ENCODE measurements around the gene MARK4.

Gene MARK4

GRCh38 chr19:45250832-45251451 lies at the start of gene MARK4:
Gene MARK4, plus strand, starts transcription at chr19:45251271. Its CDS starts 318 bp downstream, at chr19:45251589.
- H3K4me3 ChIP-seq = peak within 1 kb of the TSS; percentile 68
- H3K27me3 ChIP-seq (ENCODE audit: low read depth) = no peaks in the 10 kb centered on the region
- no peaks in the 10 kb centered on the region for H3K36me3 ChIP-seq (replicated peaks)
- in situ Hi-C loops (cut with MboI; ENCODE audit: low sequenced_read_pairs) = no loop called here
- no peaks in the 10 kb centered on the region for H3K9me3 ChIP-seq
- DNase-seq (ENCODE audit: low spot score in 2 of 2) = peak; percentile 45 to 72
- peaks cover 5% of the 10 kb centered on the region for H3K4me1 ChIP-seq

GRCh38 chr19:45202637-45203036 lies 48.4 kb upstream of the MARK4 start:
- H3K9me3 ChIP-seq = no peaks in the 10 kb centered on the region
- H3K27me3 ChIP-seq (ENCODE audit: low read depth) = no peaks in the 10 kb centered on the region
- in situ Hi-C loops (cut with MboI; ENCODE audit: low sequenced_read_pairs) = no loop called here
- H3K4me1 ChIP-seq = no peaks in the 10 kb centered on the region
- H3K36me3 ChIP-seq (replicated peaks) = no peaks in the 10 kb centered on the region
- no peak overlapping the region for H3K4me3 ChIP-seq
- DNase-seq (ENCODE audit: low spot score in 2 of 2) = no peak

- H3K4me1 ChIP-seq = no peaks in the 10 kb centered on the region; the same call in 1 of the 2 replicates
- DNase-seq (ENCODE audit: low spot score in 2 of 2) = no peak
- H3K9me3 ChIP-seq = no peaks in the 10 kb centered on the region
- in situ Hi-C loops (cut with MboI; ENCODE audit: low sequenced_read_pairs) = no loop called here
- H3K4me3 ChIP-seq = no peak overlapping the region
- H3K27me3 ChIP-seq (ENCODE audit: low read depth) = no peaks in the 10 kb centered on the region
- H3K36me3 ChIP-seq (replicated peaks) = no peaks in the 10 kb centered on the region
Observed at GRCh38 chr19:45205810-45206209, 45.3 kb upstream of the MARK4 start.

GRCh38 chr19:45206328-45206727 lies 44.7 kb upstream of the MARK4 start:
- no peaks in the 10 kb centered on the region for H3K9me3 ChIP-seq
- H3K4me3 ChIP-seq = no peak overlapping the region
- no peaks in the 10 kb centered on the region for H3K27me3 ChIP-seq (ENCODE audit: low read depth)
- DNase-seq (ENCODE audit: low spot score in 2 of 2) = no peak
- H3K4me1 ChIP-seq = no peaks in the 10 kb centered on the region; the same call in 1 of the 2 replicates
- in situ Hi-C loops (cut with MboI; ENCODE audit: low sequenced_read_pairs) = no loop called here
- no peaks in the 10 kb centered on the region for H3K36me3 ChIP-seq (replicated peaks)

GRCh38 chr19:45211751-45212381 lies 39.2 kb upstream of the MARK4 start:
- no peaks in the 10 kb centered on the region for H3K27me3 ChIP-seq (ENCODE audit: low read depth)
- in situ Hi-C loops (cut with MboI; ENCODE audit: low sequenced_read_pairs) = no loop called here
- H3K4me3 ChIP-seq = no peak overlapping the region
- no peaks in the 10 kb centered on the region for H3K9me3 ChIP-seq
- no peaks in the 10 kb centered on the region for H3K36me3 ChIP-seq (replicated peaks)
- peaks cover 10% of the 10 kb centered on the region for H3K4me1 ChIP-seq
- no peak for DNase-seq (ENCODE audit: low spot score in 2 of 2)

- no peak for DNase-seq (ENCODE audit: low spot score in 2 of 2)
- in situ Hi-C loops (cut with MboI; ENCODE audit: low sequenced_read_pairs) = no loop called here
- H3K4me1 ChIP-seq = peaks cover 14% of the 10 kb centered on the region
- no peaks in the 10 kb centered on the region for H3K9me3 ChIP-seq
- H3K36me3 ChIP-seq (replicated peaks) = no peaks in the 10 kb centered on the region
- H3K4me3 ChIP-seq = no peak overlapping the region
- no peaks in the 10 kb centered on the region for H3K27me3 ChIP-seq (ENCODE audit: low read depth)
Observed at GRCh38 chr19:45213031-45213430, 38.0 kb upstream of the MARK4 start.

GRCh38 chr19:45215391-45216191 lies 35.5 kb upstream of the MARK4 start:
- H3K27me3 ChIP-seq (ENCODE audit: low read depth) = no peaks in the 10 kb centered on the region
- no peak for DNase-seq (ENCODE audit: low spot score in 2 of 2)
- in situ Hi-C loops (cut with MboI; ENCODE audit: low sequenced_read_pairs) = no loop called here
- no peak overlapping the region for H3K4me3 ChIP-seq
- H3K36me3 ChIP-seq (replicated peaks) = no peaks in the 10 kb centered on the region
- peaks cover 14% of the 10 kb centered on the region for H3K4me1 ChIP-seq
- no peaks in the 10 kb centered on the region for H3K9me3 ChIP-seq

GRCh38 chr19:45216667-45217066 lies 34.4 kb upstream of the MARK4 start:
- no peak overlapping the region for H3K4me3 ChIP-seq
- DNase-seq (ENCODE audit: low spot score in 2 of 2) = peak; percentile 29 to 36
- peaks cover 14% of the 10 kb centered on the region for H3K4me1 ChIP-seq
- no peaks in the 10 kb centered on the region for H3K9me3 ChIP-seq
- H3K27me3 ChIP-seq (ENCODE audit: low read depth) = no peaks in the 10 kb centered on the region
- no peaks in the 10 kb centered on the region for H3K36me3 ChIP-seq (replicated peaks)
- in situ Hi-C loops (cut with MboI; ENCODE audit: low sequenced_read_pairs) = no loop called here

GRCh38 chr19:45217193-45217956 lies 33.7 kb upstream of the MARK4 start:
- in situ Hi-C loops (cut with MboI; ENCODE audit: low sequenced_read_pairs) = no loop called here
- peak in 1 of 2 experiments; percentile 6 for DNase-seq (ENCODE audit: low spot score in 2 of 2)

GRCh38 chr19:45217957-45218334 lies 33.1 kb upstream of the MARK4 start:
- H3K27me3 ChIP-seq (ENCODE audit: low read depth) = no peaks in the 10 kb centered on the region
- no peak overlapping the region for H3K4me3 ChIP-seq
- H3K4me1 ChIP-seq = peaks cover 14% of the 10 kb centered on the region
- no peak for DNase-seq (ENCODE audit: low spot score in 2 of 2)
- in situ Hi-C loops (cut with MboI; ENCODE audit: low sequenced_read_pairs) = no loop called here
- no peaks in the 10 kb centered on the region for H3K36me3 ChIP-seq (replicated peaks)
- no peaks in the 10 kb centered on the region for H3K9me3 ChIP-seq

More at GRCh38 chr19:45217193-45217956, 33.7 kb upstream of the MARK4 start:
- no peaks in the 10 kb centered on the region for H3K36me3 ChIP-seq (replicated peaks)
- H3K9me3 ChIP-seq = no peaks in the 10 kb centered on the region
- no peaks in the 10 kb centered on the region for H3K27me3 ChIP-seq (ENCODE audit: low read depth)
- no peak overlapping the region for H3K4me3 ChIP-seq
- peaks cover 14% of the 10 kb centered on the region for H3K4me1 ChIP-seq

GRCh38 chr19:45218426-45218825 lies 32.6 kb upstream of the MARK4 start:
- Histone ChIP-seq H3K4me3 (no peak overlapping the region), H3K27me3 (ENCODE audit: low read depth) (no peaks in the 10 kb centered on the region), H3K36me3 (replicated peaks) (no peaks in the 10 kb centered on the region), H3K4me1 (peaks cover 14% of the 10 kb centered on the region), H3K9me3 (no peaks in the 10 kb centered on the region)
- in situ Hi-C loops (cut with MboI; ENCODE audit: low sequenced_read_pairs) = no loop called here
- DNase-seq (ENCODE audit: low spot score in 2 of 2) = no peak

GRCh38 chr19:45218911-45219743 lies 31.9 kb upstream of the MARK4 start:
- Histone ChIP-seq H3K9me3 (no peaks in the 10 kb centered on the region), H3K4me3 (no peak overlapping the region), H3K27me3 (ENCODE audit: low read depth) (no peaks in the 10 kb centered on the region), H3K36me3 (replicated peaks) (no peaks in the 10 kb centered on the region), H3K4me1 (peaks cover 14% of the 10 kb centered on the region)
- DNase-seq (ENCODE audit: low spot score in 2 of 2) = no peak
- in situ Hi-C loops (cut with MboI; ENCODE audit: low sequenced_read_pairs) = no loop called here

GRCh38 chr19:45222724-45223123 lies 28.3 kb upstream of the MARK4 start:
- no peak overlapping the region for H3K4me3 ChIP-seq
- H3K27me3 ChIP-seq (ENCODE audit: low read depth) = no peaks in the 10 kb centered on the region
- no peaks in the 10 kb centered on the region for H3K4me1 ChIP-seq
- no peaks in the 10 kb centered on the region for H3K9me3 ChIP-seq
- in situ Hi-C loops (cut with MboI; ENCODE audit: low sequenced_read_pairs) = no loop called here
- H3K36me3 ChIP-seq (replicated peaks) = no peaks in the 10 kb centered on the region
- DNase-seq (ENCODE audit: low spot score in 2 of 2) = no peak
